ENCODE results near the gene SYTL5.

DNA sequence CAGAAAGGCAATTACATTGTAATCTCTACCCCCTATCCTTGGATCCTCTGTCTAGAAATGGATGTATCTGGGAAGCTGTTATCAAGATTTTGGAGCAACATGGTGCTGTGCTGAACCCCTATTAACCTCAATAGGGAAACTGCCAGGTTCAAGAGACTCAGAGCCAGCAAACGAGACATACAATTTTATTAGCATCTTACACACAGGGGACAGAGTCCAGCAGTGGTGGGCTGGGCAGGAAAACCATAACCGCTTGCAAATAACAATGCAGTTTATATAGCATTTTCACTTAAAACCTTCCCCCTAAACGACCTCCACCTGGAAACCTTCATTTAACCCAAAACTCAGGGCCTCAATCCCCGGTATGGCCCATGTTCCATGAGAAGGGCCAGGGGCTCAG is 79.5 kb downstream of the SYTL5 start:
- TF ChIP-seq, protein P1, sequence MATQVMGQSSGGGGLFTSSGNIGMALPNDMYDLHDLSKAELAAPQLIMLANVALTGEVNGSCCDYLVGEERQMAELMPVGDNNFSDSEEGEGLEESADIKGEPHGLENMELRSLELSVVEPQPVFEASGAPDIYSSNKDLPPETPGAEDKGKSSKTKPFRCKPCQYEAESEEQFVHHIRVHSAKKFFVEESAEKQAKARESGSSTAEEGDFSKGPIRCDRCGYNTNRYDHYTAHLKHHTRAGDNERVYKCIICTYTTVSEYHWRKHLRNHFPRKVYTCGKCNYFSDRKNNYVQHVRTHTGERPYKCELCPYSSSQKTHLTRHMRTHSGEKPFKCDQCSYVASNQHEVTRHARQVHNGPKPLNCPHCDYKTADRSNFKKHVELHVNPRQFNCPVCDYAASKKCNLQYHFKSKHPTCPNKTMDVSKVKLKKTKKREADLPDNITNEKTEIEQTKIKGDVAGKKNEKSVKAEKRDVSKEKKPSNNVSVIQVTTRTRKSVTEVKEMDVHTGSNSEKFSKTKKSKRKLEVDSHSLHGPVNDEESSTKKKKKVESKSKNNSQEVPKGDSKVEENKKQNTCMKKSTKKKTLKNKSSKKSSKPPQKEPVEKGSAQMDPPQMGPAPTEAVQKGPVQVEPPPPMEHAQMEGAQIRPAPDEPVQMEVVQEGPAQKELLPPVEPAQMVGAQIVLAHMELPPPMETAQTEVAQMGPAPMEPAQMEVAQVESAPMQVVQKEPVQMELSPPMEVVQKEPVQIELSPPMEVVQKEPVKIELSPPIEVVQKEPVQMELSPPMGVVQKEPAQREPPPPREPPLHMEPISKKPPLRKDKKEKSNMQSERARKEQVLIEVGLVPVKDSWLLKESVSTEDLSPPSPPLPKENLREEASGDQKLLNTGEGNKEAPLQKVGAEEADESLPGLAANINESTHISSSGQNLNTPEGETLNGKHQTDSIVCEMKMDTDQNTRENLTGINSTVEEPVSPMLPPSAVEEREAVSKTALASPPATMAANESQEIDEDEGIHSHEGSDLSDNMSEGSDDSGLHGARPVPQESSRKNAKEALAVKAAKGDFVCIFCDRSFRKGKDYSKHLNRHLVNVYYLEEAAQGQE (IDR thresholded peaks at IDR 0.05; ENCODE audit: insufficient replicate concordance, low read depth), result no peak
- TF ChIP-seq, protein P2, sequence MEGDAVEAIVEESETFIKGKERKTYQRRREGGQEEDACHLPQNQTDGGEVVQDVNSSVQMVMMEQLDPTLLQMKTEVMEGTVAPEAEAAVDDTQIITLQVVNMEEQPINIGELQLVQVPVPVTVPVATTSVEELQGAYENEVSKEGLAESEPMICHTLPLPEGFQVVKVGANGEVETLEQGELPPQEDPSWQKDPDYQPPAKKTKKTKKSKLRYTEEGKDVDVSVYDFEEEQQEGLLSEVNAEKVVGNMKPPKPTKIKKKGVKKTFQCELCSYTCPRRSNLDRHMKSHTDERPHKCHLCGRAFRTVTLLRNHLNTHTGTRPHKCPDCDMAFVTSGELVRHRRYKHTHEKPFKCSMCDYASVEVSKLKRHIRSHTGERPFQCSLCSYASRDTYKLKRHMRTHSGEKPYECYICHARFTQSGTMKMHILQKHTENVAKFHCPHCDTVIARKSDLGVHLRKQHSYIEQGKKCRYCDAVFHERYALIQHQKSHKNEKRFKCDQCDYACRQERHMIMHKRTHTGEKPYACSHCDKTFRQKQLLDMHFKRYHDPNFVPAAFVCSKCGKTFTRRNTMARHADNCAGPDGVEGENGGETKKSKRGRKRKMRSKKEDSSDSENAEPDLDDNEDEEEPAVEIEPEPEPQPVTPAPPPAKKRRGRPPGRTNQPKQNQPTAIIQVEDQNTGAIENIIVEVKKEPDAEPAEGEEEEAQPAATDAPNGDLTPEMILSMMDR (IDR thresholded peaks at IDR 0.05; ENCODE audit: insufficient read depth, low read length), result no peak
- TF ChIP-seq POLR2AphosphoS5 (IDR thresholded peaks at IDR 0.05; ENCODE audit: low read depth), result no peak
- no peak for TF ChIP-seq SPI1 (IDR thresholded peaks at IDR 0.05; ENCODE audit: borderline replicate concordance, low read depth)
- TF ChIP-seq GABPA (IDR thresholded peaks at IDR 0.05; ENCODE audit: low read depth), result no peak

Data from HL-60 (cell line).